GM12864 (cell line): Measurements from ENCODE around the gene EXOSC5.
"Not testable (repeated sequence)": the region's sequence is repeated elsewhere in the genome, so short reads cannot be mapped to it uniquely, and the experiment has no call there.

Source experiments
- DNase-seq: peaks from one replicate; pipeline ENCODE4 v3.0.0-alpha.2; 2011; ENCODE audit warnings: low read depth
- H3K4me3 ChIP-seq: 2 replicates; pipeline ENCODE4 v1.5.1; 2011; ENCODE audit warnings: mild to moderate bottlenecking, low read depth, low read length, control low read depth
- CTCF ChIP-seq: IDR thresholded peaks from 2 replicates; pipeline ENCODE4 v1.5.1; 2011; ENCODE audit warnings: low read depth, mild to moderate bottlenecking, moderate library complexity, low read length, control low read depth, inconsistent platforms; ENCODE audit errors: missing control alignments

The EXOSC5 gene

GRCh38 chr19:41352609-41353465 is 44.3 kb downstream of the EXOSC5 start:
- H3K4me3 ChIP-seq, result peak overlapping the region; percentile 83
- no peak for DNase-seq
- TF ChIP-seq CTCF, result peak; percentile 77

GRCh38 chr19:41352279-41352608 is 44.9 kb downstream of the EXOSC5 start:
- peak overlapping the region; percentile 83 for H3K4me3 ChIP-seq
- no peak for TF ChIP-seq CTCF
- no peak for DNase-seq

GRCh38 chr19:41351339-41352245 is 45.6 kb downstream of the EXOSC5 start:
- H3K4me3 ChIP-seq, result peak overlapping the region; percentile 83
- DNase-seq, result no peak
- TF ChIP-seq CTCF, result no peak

- TF ChIP-seq CTCF, result no peak
- no peak for DNase-seq
These were observed 46.3 kb downstream of the EXOSC5 start for GRCh38 chr19:41350735-41351338.

GRCh38 chr19:41346916-41347315 is 50.2 kb downstream of the EXOSC5 start:
- H3K4me3 ChIP-seq, DNase-seq: not testable (repeated sequence)

More at GRCh38 chr19:41350735-41351338, 46.3 kb downstream of the EXOSC5 start:
- peak overlapping the region; percentile 83 for H3K4me3 ChIP-seq

GRCh38 chr19:41344162-41344561 is 53.0 kb downstream of the EXOSC5 start:
- no peak for TF ChIP-seq CTCF
- no peak for DNase-seq
- no peak overlapping the region for H3K4me3 ChIP-seq
